BLaER1 treated with 17β-estradiol and CSF1 and Interleukin-3, amounts not matched to agents 10 nM and 100 nM (cell line): ENCODE results near the gene LIN28B.

ENCODE experiments used
- H3K27ac ChIP-seq, 11 experiments: shearing (Covaris generic); formaldehyde crosslinking; 2 replicates each; pipeline ENCODE4 v1.8.1; 2022
- H3K27me3 ChIP-seq, 11 experiments: shearing (Covaris generic); formaldehyde crosslinking; 2 replicates each; pipeline ENCODE4 v1.8.1; 2022
- H3K36me3 ChIP-seq, 11 experiments: shearing (Covaris generic); formaldehyde crosslinking; 2 replicates each; pipeline ENCODE4 v1.8.1; 2022
- H3K4me1 ChIP-seq, 10 experiments: shearing (Covaris generic); formaldehyde crosslinking; 2 replicates each; pipeline ENCODE4 v1.8.1; 2022
- H3K4me2 ChIP-seq, 11 experiments: shearing (Covaris generic); formaldehyde crosslinking; 2 replicates each; pipeline ENCODE4 v1.8.1; 2022
- H3K4me3 ChIP-seq, 10 experiments: shearing (Covaris generic); formaldehyde crosslinking; 2 replicates each; pipeline ENCODE4 v1.8.1; 2022
- H3K9ac ChIP-seq, 11 experiments: shearing (Covaris generic); formaldehyde crosslinking; 2 replicates each; pipeline ENCODE4 v1.8.1; 2022
- H3K9me3 ChIP-seq, 11 experiments: shearing (Covaris generic); formaldehyde crosslinking; replicated peaks in 1 of 11; 2 replicates each; pipeline ENCODE4 v1.8.1; 2022
- H4K20me1 ChIP-seq, 11 experiments: shearing (Covaris generic); formaldehyde crosslinking; 2 replicates each; pipeline ENCODE4 v1.8.1; 2022
- Cebpa-rat ChIP-seq, 11 experiments: shearing (Covaris generic); IDR thresholded peaks; 2 replicates each; pipeline ENCODE4 v1.8.1; 2022

Gene LIN28B

DNA sequence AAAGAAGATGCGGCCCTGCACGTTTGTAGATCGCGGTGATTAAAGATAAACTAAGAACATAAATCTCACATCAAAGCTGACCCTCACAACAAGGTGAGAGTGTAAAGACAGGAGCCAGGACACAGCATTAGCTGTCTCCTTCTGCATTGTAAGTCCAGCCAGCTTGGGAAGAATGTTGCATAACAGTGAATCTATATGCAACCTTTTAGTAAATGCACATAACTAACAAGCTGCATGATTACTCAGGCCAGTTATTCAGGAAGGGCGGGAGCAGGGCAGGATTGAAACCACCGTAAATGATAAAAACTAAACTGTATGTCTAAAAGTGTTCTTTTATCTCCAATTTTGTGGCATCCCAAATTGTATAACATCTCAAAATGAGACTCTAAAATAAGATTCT lies 165.8 kb downstream of the LIN28B start:
- Histone ChIP-seq H3K36me3 (peaks cover 0 to 72% (median 0%) of the 10 kb centered on the region in 11 experiments; a peak in 7 of 22 replicates), H3K27me3 (no peaks in the 10 kb centered on the region), H3K27ac (no peak overlapping the region), H3K9ac (no peak overlapping the region), H3K9me3 (no peaks in the 10 kb centered on the region), H4K20me1 (no peaks in the 10 kb centered on the region; a peak in 1 of 22 replicates), H3K4me2 (no peak overlapping the region), H3K4me3 (no peak overlapping the region), H3K4me1 (no peaks in the 10 kb centered on the region)
- TF ChIP-seq Cebpa-rat (IDR thresholded peaks at IDR 0.05): no peak
